A549 (cell line): ENCODE data around the gene ADK. TPM values are rescaled to one million over a fixed set of nuclear protein-coding genes. Genes with fewer than 3 reads are reported as not detected.

Source experiments
- ATAC-seq, 2 experiments: fragments of 200-7000 bp in 1 of 2; fragments of >200 bp in 1 of 2; cut with Nextera tagmentation in 1 of 2; cut with Tn5 transposase in 1 of 2; 3 replicates each; pipeline versions ENCODE4 v1.8.0 to v1.9.1; 2018 to 2020; ENCODE audit warnings: mild to moderate bottlenecking in 1 of 2, moderate library complexity in 1 of 2
- CTCF ChIA-PET: fragments of 300-600 bp; sonication (Branson Sonifier 250); formaldehyde crosslinking; extraction: SDS; loops from one replicate; lab custom pipeline; 2021; ENCODE audit warnings: antibody characterized with exemption, inconsistent platforms; lab: Yijun Ruan, JAX
- POLR2A ChIA-PET: fragments of 350-600 bp; formaldehyde crosslinking; extraction: SDS; loops from one replicate; lab custom pipeline; 2021; ENCODE audit warnings: antibody characterized with exemption, inconsistent platforms; lab: Yijun Ruan, JAX
- DNase-seq, 2 experiments: peaks; one replicate each; pipeline versions ENCODE4 v3.0.0 to v3.0.0-alpha.2; 2011 to 2016; ENCODE audit warnings: low read depth in 1 of 2, low spot score in 1 of 2
- FAIRE-seq: peaks from 2 replicates; lab custom pipeline; 2011; peaks lifted over from hg19 to GRCh38; lab: Jason Lieb, UNC
- H3K27ac ChIP-seq, 2 experiments: fragments of >200 bp; sonication (Bioruptor Twin); formaldehyde crosslinking; 3 replicates each; pipeline ENCODE4 v1.5.1; 2016 to 2017
- H3K4me1 ChIP-seq: fragments of >200 bp; sonication (Bioruptor Twin); formaldehyde crosslinking; 3 replicates; pipeline ENCODE4 v1.6.1; 2016
- H3K4me2 ChIP-seq: fragments of >200 bp; sonication (Bioruptor Twin); formaldehyde crosslinking; 3 replicates; pipeline ENCODE4 v1.6.1; 2016
- H3K4me3 ChIP-seq: fragments of >200 bp; sonication (Bioruptor Twin); formaldehyde crosslinking; 3 replicates; pipeline ENCODE4 v1.5.1; 2016
- H3K9me3 ChIP-seq: fragments of >200 bp; sonication (Bioruptor Twin); formaldehyde crosslinking; 3 replicates; pipeline ENCODE4 v1.6.1; 2016
- CBX2 ChIP-seq: fragments of 200-600 bp; sonication (generic); IDR thresholded peaks from 2 replicates; pipeline ENCODE4 v1.6.1; 2016; ENCODE audit warnings: low read depth, mild to moderate bottlenecking, borderline replicate concordance
- CEBPB ChIP-seq, 2 experiments: fragments of >200 bp in 1 of 2; sonication (Bioruptor Twin) in 1 of 2; formaldehyde crosslinking in 1 of 2; IDR thresholded peaks; 2 replicates each; pipeline ENCODE4 v1.6.1; 2012 to 2016
- CHD4 ChIP-seq: fragments of 200-600 bp; sonication (generic); IDR thresholded peaks from 2 replicates; pipeline ENCODE4 v1.6.1; 2016; ENCODE audit warnings: antibody characterized with exemption, mild to moderate bottlenecking, borderline replicate concordance
- EHF ChIP-seq: fragments of 250-450 bp; sonication (Bioruptor Pico); IDR thresholded peaks from 2 replicates; pipeline ENCODE4 v1.5.0; 2020; ENCODE audit warnings: mild to moderate bottlenecking
- EP300 ChIP-seq, 2 experiments: fragments of >200 bp; sonication (Bioruptor Twin); formaldehyde crosslinking; IDR thresholded peaks; 2 replicates in 1 of 2; 3 replicates in 1 of 2; pipeline ENCODE4 v1.6.1; 2016 to 2017
- ESRRA ChIP-seq: fragments of 150-350 bp; IDR thresholded peaks from 2 replicates; pipeline ENCODE4 v1.6.1; 2014; ENCODE audit warnings: mild to moderate bottlenecking, low read length, borderline replicate concordance
- FOSL2 ChIP-seq, 2 experiments: fragments of 450-650 bp in 1 of 2; fragments of >200 bp in 1 of 2; sonication (Bioruptor Twin) in 1 of 2; formaldehyde crosslinking; IDR thresholded peaks; 2 replicates each; pipeline versions ENCODE4 v1.5.0 to v1.6.1; 2016 to 2020; ENCODE audit warnings: mild to moderate bottlenecking in 1 of 2, moderate library complexity in 1 of 2
- FOXS1 ChIP-seq: fragments of 250-450 bp; sonication (Bioruptor Pico); IDR thresholded peaks from 2 replicates; pipeline ENCODE4 v1.5.0; 2020; ENCODE audit warnings: mild to moderate bottlenecking, moderate library complexity
- GATA3 ChIP-seq: IDR thresholded peaks from 2 replicates; pipeline ENCODE4 v1.6.1; 2012; ENCODE audit warnings: borderline replicate concordance
- HDAC2 ChIP-seq: fragments of 200-600 bp; sonication (generic); IDR thresholded peaks from 2 replicates; pipeline ENCODE4 v1.6.1; 2016
- HEYL ChIP-seq: fragments of 250-450 bp; sonication (Bioruptor Pico); IDR thresholded peaks from 2 replicates; pipeline ENCODE4 v1.8.0; 2021; ENCODE audit warnings: mild to moderate bottlenecking, moderate library complexity
- HOXB5 ChIP-seq: fragments of 250-450 bp; sonication (Bioruptor Pico); IDR thresholded peaks from 2 replicates; pipeline ENCODE4 v1.5.0; 2020; ENCODE audit warnings: mild to moderate bottlenecking, moderate library complexity
- JUNB ChIP-seq: fragments of >200 bp; sonication (Bioruptor Twin); formaldehyde crosslinking; IDR thresholded peaks from 2 replicates; pipeline ENCODE4 v1.6.1; 2016
- KDM1A ChIP-seq: fragments of 200-600 bp; sonication (generic); IDR thresholded peaks from 2 replicates; pipeline ENCODE4 v1.6.1; 2016; ENCODE audit warnings: low read depth, mild to moderate bottlenecking
- MYC ChIP-seq: IDR thresholded peaks from 2 replicates; pipeline ENCODE4 v1.6.1; 2012; ENCODE audit warnings: mild to moderate bottlenecking, inconsistent platforms, low read length, improper control_type of control experiment, borderline replicate concordance
- NFE2L2 ChIP-seq: fragments of 150-350 bp; conservative IDR thresholded peaks from 2 replicates; pipeline ENCODE4 v1.6.1; 2014; ENCODE audit warnings: low read length
- NPAS2 ChIP-seq: fragments of 250-450 bp; sonication (Bioruptor Pico); IDR thresholded peaks from 2 replicates; pipeline ENCODE4 v1.8.0; 2022; ENCODE audit warnings: mild to moderate bottlenecking, moderate library complexity, borderline replicate concordance
- POLR2A ChIP-seq: IDR thresholded peaks from 2 replicates; pipeline ENCODE4 v1.6.1; 2012; ENCODE audit warnings: mild to moderate bottlenecking, low read length
- RAD21 ChIP-seq, 2 experiments: fragments of >200 bp in 1 of 2; sonication (Bioruptor Twin) in 1 of 2; formaldehyde crosslinking in 1 of 2; IDR thresholded peaks in 1 of 2; conservative IDR thresholded peaks in 1 of 2; 2 replicates in 1 of 2; 3 replicates in 1 of 2; pipeline ENCODE4 v1.6.1; 2012 to 2018; ENCODE audit warnings: inconsistent platforms in 1 of 2
- RARB ChIP-seq: fragments of 250-450 bp; sonication (Bioruptor Pico); IDR thresholded peaks from 2 replicates; pipeline ENCODE4 v1.8.0; 2021; ENCODE audit warnings: mild to moderate bottlenecking, moderate library complexity
- SMC3 ChIP-seq: fragments of >200 bp; sonication (Bioruptor Twin); formaldehyde crosslinking; IDR thresholded peaks from 3 replicates; pipeline ENCODE4 v1.6.1; 2018; ENCODE audit warnings: inconsistent platforms
- TFCP2L1 ChIP-seq: fragments of 250-450 bp; sonication (Bioruptor Pico); IDR thresholded peaks from 2 replicates; pipeline ENCODE4 v1.5.0; 2021; ENCODE audit warnings: mild to moderate bottlenecking
- ZC3H11A ChIP-seq: fragments of 450-650 bp; IDR thresholded peaks from 2 replicates; pipeline ENCODE4 v1.6.1; 2014; ENCODE audit warnings: antibody characterized with exemption, mild to moderate bottlenecking
- ZFP36 ChIP-seq: fragments of 450-650 bp; IDR thresholded peaks from 2 replicates; pipeline ENCODE4 v1.6.1; 2014; ENCODE audit warnings: borderline replicate concordance; ENCODE audit not compliant: partially characterized antibody
- ZSCAN20 ChIP-seq: fragments of 250-450 bp; sonication (Bioruptor Pico); IDR thresholded peaks from 2 replicates; pipeline ENCODE4 v1.8.0; 2022; ENCODE audit warnings: mild to moderate bottlenecking, moderate library complexity
- WGBS: methylation state at CpG from one replicate; pipeline ENCODE4 v1.1.6; 2017; ENCODE audit errors: missing lambda C conversion rate; 5-methylcytosine and 5-hydroxymethylcytosine counted together
- polyA plus RNA-seq, 4 experiments: library from polyadenylated mRNA; depleted of rRNA in 3 of 4; stranded (reverse); fragments of >200 nt; fragmentation: RNase III in 1 of 4; extraction: RNeasy Plus Mini Kit Qiagen cat#74134 plus additional on column Dnase treatment in 1 of 4; gene quantifications; 2 replicates in 3 of 4; 3 replicates in 1 of 4; pipeline ENCODE4 v1.2.3, GENCODE V29; 2011 to 2017
- TF ChIP-seq, protein P1 (sequence below): IDR thresholded peaks from 2 replicates; pipeline ENCODE4 v1.6.1; 2012
- TF ChIP-seq, protein P2 (sequence below): IDR thresholded peaks from 2 replicates; pipeline ENCODE4 v1.6.1; 2012
- TF ChIP-seq, protein P3 (sequence below): fragments of 200-600 bp; sonication (generic); IDR thresholded peaks from 2 replicates; pipeline ENCODE4 v1.6.1; 2016; ENCODE audit warnings: antibody characterized with exemption, mild to moderate bottlenecking, moderate library complexity
- TF ChIP-seq, protein P4 (sequence below): fragments of >200 bp; sonication (Bioruptor Twin); formaldehyde crosslinking; IDR thresholded peaks from 2 replicates; pipeline ENCODE4 v1.6.1; 2016
- TF ChIP-seq, protein P5 (sequence below): fragments of >200 bp; sonication (Bioruptor Twin); formaldehyde crosslinking; IDR thresholded peaks from 3 replicates; pipeline ENCODE4 v1.5.1; 2016
- TF ChIP-seq, protein P6 (sequence below): fragments of 150-350 bp; IDR thresholded peaks from 2 replicates; pipeline ENCODE4 v1.6.1; 2014; ENCODE audit warnings: low read depth, mild to moderate bottlenecking, low read length

Gene ADK
- polyA plus RNA-seq, 2 of the 4 experiments (the other 2 are of a cell fraction): 35.8 to 40.7 TPM

DNA sequence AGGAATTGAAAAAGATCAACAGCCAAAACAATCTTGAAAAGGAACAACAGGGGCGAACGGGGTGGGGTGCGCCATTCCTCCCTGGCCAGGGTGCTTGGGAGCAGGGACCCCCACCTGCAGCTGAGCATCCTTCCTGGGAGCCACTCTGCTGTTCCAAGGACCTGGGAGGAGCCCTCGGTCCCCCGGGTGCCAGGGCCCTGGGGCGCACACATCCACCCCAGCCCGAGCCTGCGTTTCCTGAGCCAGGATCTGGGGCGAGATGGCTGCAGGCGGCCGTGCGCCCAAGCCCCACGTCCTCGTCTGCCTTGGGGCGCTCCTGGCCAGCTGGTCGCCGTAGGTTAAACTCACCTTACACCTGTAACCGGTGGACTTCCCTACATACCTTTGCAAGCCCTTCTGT is 11.0 kb upstream of the ADK start:
- FAIRE-seq: no peak
- POLR2A ChIA-PET: no interaction called here

DNA sequence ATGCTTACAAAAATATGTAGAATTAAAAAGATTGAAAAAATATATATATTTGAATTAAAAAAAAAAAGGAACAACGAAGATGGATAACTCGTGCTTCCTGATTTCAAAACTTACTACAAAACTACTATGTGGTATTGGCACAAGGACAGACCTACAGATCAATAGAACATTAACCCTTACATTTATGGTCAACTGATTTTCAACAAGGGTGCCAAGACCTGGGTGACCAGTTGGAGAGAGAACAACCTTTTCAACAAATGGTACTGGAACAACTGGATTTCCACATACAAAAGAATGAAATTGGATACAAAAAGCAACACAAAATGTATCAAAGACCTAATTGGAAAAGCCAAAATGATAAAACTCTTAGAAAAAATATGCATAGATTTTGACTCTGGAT is 10.5 kb upstream of the ADK start:
- Histone ChIP-seq H3K4me3 (no peak overlapping the region), H3K9me3 (no peaks in the 10 kb centered on the region), H3K27ac (no peak overlapping the region), H3K4me1 (0 out of 3 replicates have a peak, but pooled peaks cover 6% of the 10 kb centered on the region), H3K4me2 (no peak overlapping the region)
- TF ChIP-seq CEBPB (IDR thresholded peaks at IDR 0.05) (no peak), NPAS2 (no peak), RARB (no peak), JUNB (no peak), GATA3 (no peak), ESRRA (no peak), ZC3H11A (no peak), POLR2A (no peak), CBX2 (no peak), RAD21 (conservative IDR thresholded peaks at IDR 0.05 in 1 of 2, IDR thresholded peaks at IDR 0.05 in 1 of 2) (no peak), KDM1A (no peak), FOXS1 (no peak), NFE2L2 (no peak), TFCP2L1 (CRISPR knock-in tag) (no peak), EHF (CRISPR knock-in tag) (no peak), HDAC2 (no peak)
- TF ChIP-seq, protein P1, sequence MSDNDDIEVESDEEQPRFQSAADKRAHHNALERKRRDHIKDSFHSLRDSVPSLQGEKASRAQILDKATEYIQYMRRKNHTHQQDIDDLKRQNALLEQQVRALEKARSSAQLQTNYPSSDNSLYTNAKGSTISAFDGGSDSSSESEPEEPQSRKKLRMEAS: no peak
- TF ChIP-seq, protein P2, sequence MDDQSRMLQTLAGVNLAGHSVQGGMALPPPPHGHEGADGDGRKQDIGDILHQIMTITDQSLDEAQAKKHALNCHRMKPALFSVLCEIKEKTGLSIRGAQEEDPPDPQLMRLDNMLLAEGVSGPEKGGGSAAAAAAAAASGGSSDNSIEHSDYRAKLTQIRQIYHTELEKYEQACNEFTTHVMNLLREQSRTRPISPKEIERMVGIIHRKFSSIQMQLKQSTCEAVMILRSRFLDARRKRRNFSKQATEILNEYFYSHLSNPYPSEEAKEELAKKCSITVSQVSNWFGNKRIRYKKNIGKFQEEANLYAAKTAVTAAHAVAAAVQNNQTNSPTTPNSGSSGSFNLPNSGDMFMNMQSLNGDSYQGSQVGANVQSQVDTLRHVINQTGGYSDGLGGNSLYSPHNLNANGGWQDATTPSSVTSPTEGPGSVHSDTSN: no peak
- TF ChIP-seq, protein P3, sequence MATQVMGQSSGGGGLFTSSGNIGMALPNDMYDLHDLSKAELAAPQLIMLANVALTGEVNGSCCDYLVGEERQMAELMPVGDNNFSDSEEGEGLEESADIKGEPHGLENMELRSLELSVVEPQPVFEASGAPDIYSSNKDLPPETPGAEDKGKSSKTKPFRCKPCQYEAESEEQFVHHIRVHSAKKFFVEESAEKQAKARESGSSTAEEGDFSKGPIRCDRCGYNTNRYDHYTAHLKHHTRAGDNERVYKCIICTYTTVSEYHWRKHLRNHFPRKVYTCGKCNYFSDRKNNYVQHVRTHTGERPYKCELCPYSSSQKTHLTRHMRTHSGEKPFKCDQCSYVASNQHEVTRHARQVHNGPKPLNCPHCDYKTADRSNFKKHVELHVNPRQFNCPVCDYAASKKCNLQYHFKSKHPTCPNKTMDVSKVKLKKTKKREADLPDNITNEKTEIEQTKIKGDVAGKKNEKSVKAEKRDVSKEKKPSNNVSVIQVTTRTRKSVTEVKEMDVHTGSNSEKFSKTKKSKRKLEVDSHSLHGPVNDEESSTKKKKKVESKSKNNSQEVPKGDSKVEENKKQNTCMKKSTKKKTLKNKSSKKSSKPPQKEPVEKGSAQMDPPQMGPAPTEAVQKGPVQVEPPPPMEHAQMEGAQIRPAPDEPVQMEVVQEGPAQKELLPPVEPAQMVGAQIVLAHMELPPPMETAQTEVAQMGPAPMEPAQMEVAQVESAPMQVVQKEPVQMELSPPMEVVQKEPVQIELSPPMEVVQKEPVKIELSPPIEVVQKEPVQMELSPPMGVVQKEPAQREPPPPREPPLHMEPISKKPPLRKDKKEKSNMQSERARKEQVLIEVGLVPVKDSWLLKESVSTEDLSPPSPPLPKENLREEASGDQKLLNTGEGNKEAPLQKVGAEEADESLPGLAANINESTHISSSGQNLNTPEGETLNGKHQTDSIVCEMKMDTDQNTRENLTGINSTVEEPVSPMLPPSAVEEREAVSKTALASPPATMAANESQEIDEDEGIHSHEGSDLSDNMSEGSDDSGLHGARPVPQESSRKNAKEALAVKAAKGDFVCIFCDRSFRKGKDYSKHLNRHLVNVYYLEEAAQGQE: no peak
- TF ChIP-seq, protein P4, sequence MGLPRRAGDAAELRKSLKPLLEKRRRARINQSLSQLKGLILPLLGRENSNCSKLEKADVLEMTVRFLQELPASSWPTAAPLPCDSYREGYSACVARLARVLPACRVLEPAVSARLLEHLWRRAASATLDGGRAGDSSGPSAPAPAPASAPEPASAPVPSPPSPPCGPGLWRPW: no peak
- POLR2A ChIA-PET: no interaction called here
- 88% methylated on average over 2 of the region's 2 CpGs for WGBS
- no peak for DNase-seq
- ATAC-seq: no peak
- FAIRE-seq: no peak
- CTCF ChIA-PET: no interaction called here

More for the DNA sequence above, 11.0 kb upstream of the ADK start:
- ATAC-seq (no peak), DNase-seq (no peak)
- Histone ChIP-seq H3K4me3 (no peak overlapping the region), H3K27ac (no peak overlapping the region), H3K9me3 (no peaks in the 10 kb centered on the region), H3K4me2 (no peak overlapping the region), H3K4me1 (0 out of 3 replicates have a peak, but pooled peaks cover under 1% of the 10 kb centered on the region)
- TF ChIP-seq, protein P5, sequence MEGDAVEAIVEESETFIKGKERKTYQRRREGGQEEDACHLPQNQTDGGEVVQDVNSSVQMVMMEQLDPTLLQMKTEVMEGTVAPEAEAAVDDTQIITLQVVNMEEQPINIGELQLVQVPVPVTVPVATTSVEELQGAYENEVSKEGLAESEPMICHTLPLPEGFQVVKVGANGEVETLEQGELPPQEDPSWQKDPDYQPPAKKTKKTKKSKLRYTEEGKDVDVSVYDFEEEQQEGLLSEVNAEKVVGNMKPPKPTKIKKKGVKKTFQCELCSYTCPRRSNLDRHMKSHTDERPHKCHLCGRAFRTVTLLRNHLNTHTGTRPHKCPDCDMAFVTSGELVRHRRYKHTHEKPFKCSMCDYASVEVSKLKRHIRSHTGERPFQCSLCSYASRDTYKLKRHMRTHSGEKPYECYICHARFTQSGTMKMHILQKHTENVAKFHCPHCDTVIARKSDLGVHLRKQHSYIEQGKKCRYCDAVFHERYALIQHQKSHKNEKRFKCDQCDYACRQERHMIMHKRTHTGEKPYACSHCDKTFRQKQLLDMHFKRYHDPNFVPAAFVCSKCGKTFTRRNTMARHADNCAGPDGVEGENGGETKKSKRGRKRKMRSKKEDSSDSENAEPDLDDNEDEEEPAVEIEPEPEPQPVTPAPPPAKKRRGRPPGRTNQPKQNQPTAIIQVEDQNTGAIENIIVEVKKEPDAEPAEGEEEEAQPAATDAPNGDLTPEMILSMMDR: no peak
- no peak for TF ChIP-seq SMC3
- TF ChIP-seq MYC: no peak
- TF ChIP-seq EP300 (IDR thresholded peaks at IDR 0.05): no peak
- TF ChIP-seq ZSCAN20 (CRISPR knock-in tag): no peak
- TF ChIP-seq ZFP36: no peak
- no peak for TF ChIP-seq CHD4
- TF ChIP-seq RAD21 (conservative IDR thresholded peaks at IDR 0.05 in 1 of 2, IDR thresholded peaks at IDR 0.05 in 1 of 2): no peak
- no peak for TF ChIP-seq HOXB5
- TF ChIP-seq, protein P4: no peak
- TF ChIP-seq, protein P6, sequence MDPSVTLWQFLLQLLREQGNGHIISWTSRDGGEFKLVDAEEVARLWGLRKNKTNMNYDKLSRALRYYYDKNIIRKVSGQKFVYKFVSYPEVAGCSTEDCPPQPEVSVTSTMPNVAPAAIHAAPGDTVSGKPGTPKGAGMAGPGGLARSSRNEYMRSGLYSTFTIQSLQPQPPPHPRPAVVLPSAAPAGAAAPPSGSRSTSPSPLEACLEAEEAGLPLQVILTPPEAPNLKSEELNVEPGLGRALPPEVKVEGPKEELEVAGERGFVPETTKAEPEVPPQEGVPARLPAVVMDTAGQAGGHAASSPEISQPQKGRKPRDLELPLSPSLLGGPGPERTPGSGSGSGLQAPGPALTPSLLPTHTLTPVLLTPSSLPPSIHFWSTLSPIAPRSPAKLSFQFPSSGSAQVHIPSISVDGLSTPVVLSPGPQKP: no peak
- no peak for TF ChIP-seq HEYL (CRISPR knock-in tag)
- no peak for TF ChIP-seq CBX2
- no peak for TF ChIP-seq FOSL2 (IDR thresholded peaks at IDR 0.05)
- TF ChIP-seq FOSL2 (CRISPR knock-in tag; IDR thresholded peaks at IDR 0.05): no peak
- WGBS: 96% methylated on average over 16 of the region's 18 CpGs
- CTCF ChIA-PET: interaction anchor here (0.5 kb wide), 1 partner anchor 15 kb away, joined by 3 read pairs; no protein-coding TSS in a partner anchor
